Astrocyte of the spinal cord (primary cell): Measurements from ENCODE around the gene HS6ST1.

ENCODE experiments used
- DNase-seq: peaks from one replicate; pipeline ENCODE4 v3.0.0; 2011; ENCODE audit warnings: low read depth, low spot score
- H3K4me3 ChIP-seq: 2 replicates; pipeline ENCODE4 v1.5.1; 2011; ENCODE audit warnings: low read depth, mild to moderate bottlenecking, low read length, moderate library complexity
- in situ Hi-C: cut with HindIII; loops from 2 replicates; pipeline ENCODE4 v1.10.0; 2017; ENCODE audit warnings: low sequenced_read_pairs
- TF ChIP-seq, protein P1 (sequence below): IDR thresholded peaks from 2 replicates; pipeline ENCODE4 v1.5.1; 2012; ENCODE audit warnings: low read depth, mild to moderate bottlenecking, low read length, inconsistent platforms

HS6ST1 gene

DNA sequence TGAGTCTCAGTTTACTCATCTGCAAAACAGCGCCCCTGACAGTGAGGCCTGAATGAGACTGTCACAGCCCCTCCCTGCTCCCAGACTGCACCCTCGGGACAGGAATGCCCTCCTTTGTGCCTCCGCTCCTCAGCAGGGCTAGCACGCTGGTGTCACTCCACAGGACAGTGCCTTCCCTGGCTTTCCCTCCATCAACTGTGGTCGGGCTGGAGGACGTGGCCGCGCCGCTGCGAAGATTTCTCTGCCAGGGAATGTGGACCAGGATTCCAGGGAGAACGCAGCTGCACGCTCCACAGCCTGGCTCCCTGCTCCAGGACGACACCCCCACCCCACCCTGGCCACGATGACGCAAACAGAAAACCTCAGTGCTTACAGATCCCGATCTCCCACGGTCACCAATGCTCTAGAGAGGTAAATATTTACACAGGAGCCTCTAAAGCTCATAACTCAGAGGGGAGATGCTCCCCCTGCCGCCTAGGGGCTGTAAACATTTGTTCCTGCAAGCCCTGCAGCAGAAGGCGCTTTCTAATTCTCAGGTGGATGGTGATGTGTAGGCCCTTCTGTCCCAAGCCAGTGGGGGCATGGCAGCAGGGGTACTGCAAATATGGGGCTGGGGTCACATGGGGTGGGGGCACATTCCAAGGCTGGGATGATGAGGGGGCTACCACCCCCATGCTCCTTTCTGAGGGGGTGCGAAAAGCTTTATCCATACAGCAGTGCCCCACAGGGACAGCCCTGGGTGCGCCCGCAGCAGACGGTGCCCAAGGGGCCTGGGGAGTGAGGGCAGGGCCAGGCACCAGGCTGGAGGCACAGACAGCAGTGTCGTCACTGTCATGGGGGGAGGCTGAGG is 12.4 kb downstream of the HS6ST1 start:
- no peak overlapping the region for H3K4me3 ChIP-seq
- peak; percentile 98 for DNase-seq
- TF ChIP-seq, protein P1, sequence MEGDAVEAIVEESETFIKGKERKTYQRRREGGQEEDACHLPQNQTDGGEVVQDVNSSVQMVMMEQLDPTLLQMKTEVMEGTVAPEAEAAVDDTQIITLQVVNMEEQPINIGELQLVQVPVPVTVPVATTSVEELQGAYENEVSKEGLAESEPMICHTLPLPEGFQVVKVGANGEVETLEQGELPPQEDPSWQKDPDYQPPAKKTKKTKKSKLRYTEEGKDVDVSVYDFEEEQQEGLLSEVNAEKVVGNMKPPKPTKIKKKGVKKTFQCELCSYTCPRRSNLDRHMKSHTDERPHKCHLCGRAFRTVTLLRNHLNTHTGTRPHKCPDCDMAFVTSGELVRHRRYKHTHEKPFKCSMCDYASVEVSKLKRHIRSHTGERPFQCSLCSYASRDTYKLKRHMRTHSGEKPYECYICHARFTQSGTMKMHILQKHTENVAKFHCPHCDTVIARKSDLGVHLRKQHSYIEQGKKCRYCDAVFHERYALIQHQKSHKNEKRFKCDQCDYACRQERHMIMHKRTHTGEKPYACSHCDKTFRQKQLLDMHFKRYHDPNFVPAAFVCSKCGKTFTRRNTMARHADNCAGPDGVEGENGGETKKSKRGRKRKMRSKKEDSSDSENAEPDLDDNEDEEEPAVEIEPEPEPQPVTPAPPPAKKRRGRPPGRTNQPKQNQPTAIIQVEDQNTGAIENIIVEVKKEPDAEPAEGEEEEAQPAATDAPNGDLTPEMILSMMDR: peak; percentile 65
- in situ Hi-C loops: no loop called here

GRCh38 chr2:128305555-128306080 is 13.1 kb downstream of the HS6ST1 start:
- DNase-seq: no peak
- TF ChIP-seq, protein P1: no peak
- no peak overlapping the region for H3K4me3 ChIP-seq
- in situ Hi-C loops: no loop called here

DNA sequence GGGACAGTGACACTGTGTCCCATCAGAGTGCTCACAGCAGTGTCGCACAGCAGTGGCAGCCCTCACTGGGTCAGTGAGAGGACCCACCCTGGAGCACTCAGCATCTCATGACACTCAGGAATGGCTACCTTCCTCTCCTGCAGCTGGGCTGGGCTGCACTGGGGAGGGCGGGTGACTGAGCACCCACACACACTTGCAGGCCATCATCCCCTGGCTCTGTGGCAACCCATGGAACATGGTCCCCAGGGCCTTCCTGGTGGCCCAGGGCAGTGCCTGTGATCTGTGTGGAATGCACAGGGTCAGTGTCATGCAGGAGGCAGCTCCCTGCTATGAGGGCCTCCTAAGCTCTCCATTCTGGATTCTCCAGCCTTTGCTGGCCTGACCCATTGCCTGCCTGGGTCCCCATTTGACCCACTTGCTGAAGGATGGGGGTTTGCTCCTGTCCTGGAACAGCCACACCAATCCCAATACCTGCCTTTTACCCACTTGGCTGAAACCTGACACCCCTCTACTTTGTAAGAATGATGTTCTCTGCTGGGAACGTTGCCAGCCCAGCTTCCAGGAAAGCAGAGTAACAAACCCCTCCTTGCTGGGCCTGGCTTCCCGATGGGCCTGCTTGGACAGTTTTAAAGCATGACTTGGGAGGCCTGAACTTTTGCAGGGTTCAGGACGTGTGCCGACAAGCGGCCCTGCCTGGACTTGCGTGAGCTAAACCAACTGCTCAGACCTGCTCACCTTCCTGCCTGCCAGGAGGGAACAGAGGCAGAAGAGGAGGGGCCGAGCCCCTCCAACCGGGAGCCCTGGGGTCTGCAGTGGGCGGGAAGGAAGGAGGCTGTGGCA is 13.7 kb downstream of the HS6ST1 start:
- peak; percentile 96 for DNase-seq
- TF ChIP-seq, protein P1: peak; percentile 21
- no peak overlapping the region for H3K4me3 ChIP-seq
- in situ Hi-C loops: no loop called here

GRCh38 chr2:128304330-128304714 is 14.3 kb downstream of the HS6ST1 start:
- in situ Hi-C loops: no loop called here
- no peak for DNase-seq
- H3K4me3 ChIP-seq: no peak overlapping the region
- TF ChIP-seq, protein P1: no peak

GRCh38 chr2:128303911-128304310 is 14.8 kb downstream of the HS6ST1 start:
- in situ Hi-C loops: no loop called here
- no peak for DNase-seq
- TF ChIP-seq, protein P1: no peak

DNA sequence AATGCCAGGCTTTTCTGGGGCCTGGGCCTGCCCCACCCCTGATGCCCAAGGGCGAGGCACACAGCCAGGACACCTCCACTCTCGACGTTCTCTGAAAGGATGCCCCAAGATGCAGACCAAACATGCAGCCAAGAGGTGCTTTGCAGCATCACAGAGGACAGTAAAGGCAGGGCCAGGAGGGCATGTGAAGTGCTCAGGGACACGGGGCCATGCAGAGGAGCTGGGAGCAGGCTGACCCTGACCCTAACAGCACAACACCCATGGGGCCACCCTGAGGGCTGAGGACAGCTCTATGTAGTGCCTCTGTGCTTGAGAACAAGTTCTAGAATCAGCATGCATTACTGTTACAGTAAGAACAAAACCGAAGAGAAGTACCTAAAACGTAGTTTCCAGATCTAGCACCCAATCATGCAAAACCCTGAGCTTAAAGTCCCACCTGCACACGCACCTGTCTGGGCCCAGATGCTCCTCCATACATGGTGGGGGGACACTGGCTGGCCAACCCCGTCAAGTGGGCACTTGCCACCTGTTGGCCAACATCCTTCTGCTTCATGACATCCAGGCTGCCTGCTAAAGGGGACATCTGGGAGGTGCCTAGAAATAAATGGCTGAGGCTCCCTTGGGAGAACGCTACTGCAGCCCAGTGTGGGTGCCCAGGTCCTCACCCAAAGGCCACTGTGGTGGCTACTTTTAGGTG is 15.4 kb downstream of the HS6ST1 start:
- no peak overlapping the region for H3K4me3 ChIP-seq
- TF ChIP-seq, protein P1: no peak
- DNase-seq: no peak
- in situ Hi-C loops: no loop called here

More at GRCh38 chr2:128303911-128304310, 14.8 kb downstream of the HS6ST1 start:
- H3K4me3 ChIP-seq: no peak overlapping the region
